Activated CD4-positive, alpha-beta T cell treated with anti-CD3 and anti-CD28 coated beads, Interleukin-10, Interleukin-2, amounts not matched to agents 100 ng/mL and 50 ng/mL, durations not matched to agents 16 hours and 8 hours (primary cell): ENCODE measurements around the gene DGKB.

Experiments
- DNase-seq: peaks from one replicate; pipeline ENCODE4 v3.0.0-alpha.2; 2020

The DGKB gene

GRCh38 chr7:14432924-14433323, 469.6 kb downstream of the DGKB start:
- DNase-seq = no peak

DNA sequence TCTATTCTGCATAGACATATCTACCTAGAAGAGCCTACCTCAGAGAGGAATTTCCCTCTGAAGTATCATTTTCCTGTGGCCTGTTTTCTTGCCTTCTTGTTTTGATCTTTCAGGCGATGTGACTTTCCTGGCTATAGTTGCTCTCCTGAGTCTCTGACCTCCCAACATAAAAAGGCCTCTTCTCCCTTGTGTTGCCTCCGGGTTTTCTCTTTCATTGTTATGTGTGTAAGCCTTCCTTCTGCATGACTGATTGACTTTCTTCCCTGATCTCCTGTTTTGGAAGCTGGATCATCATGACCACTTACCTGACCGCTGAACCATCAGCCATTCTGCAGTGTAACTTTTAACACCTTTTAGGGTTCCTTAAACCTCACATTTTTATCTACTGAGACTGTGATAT, 471.6 kb downstream of the DGKB start:
- no peak for DNase-seq

DNA sequence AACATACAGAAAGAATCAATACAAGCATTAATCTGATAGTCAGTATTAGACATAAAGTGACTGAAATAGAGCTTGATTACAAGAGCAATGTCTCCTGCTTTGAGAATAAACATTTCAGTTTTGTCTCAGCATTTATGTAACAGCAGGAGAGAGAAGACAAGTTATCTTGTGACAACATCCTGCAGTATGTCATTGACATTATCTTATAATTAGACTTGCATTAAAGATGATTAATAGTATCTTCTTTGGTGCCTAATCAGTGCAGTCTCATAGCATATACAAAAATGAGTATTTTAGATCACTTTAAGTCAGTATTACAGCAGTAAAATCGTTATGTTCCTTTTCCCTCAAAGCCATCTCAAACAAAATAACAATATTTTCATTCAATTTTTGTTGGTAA, 477.0 kb downstream of the DGKB start:
- no peak for DNase-seq

- DNase-seq = no peak
Measured at GRCh38 chr7:14424675-14425074, 477.9 kb downstream of the DGKB start.

DNA sequence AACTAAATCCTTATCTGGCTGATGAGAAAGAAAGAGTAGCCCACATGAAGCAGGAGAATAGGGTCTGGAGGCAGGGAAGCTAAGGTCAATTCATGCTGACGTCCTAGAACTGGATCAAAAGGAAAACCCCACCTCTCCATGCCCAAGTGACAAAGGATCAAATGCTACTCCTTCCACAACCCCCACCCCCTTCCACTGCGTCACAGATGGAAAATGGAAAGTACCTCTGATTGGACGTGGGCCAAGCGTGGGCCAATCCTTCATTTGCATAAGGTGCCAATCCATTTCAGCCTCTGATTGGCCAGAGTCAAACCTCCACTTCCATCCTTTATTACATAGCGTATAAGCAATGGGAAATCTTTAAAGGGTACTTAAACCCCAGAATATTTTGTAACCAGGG, 481.8 kb downstream of the DGKB start:
- DNase-seq = no peak

DNA sequence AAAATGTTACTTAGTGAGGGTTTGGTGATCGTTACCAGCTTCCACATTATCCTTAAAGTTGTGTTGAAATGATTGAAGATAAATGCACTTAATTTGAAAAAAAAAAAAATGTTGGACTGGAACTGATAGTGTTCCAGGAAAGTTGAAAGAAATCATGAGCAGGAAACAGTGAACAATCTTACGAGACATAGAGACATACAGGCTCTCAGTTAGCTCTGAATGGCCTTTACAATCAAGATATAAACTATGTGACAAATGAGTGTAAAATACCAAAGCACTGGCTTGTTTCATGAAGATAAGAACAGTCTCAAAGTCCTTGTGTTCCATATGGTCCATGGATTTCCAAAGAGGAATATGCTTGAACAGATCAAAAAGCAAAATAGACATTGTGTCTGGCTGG, 483.0 kb downstream of the DGKB start:
- DNase-seq = no peak

DNA sequence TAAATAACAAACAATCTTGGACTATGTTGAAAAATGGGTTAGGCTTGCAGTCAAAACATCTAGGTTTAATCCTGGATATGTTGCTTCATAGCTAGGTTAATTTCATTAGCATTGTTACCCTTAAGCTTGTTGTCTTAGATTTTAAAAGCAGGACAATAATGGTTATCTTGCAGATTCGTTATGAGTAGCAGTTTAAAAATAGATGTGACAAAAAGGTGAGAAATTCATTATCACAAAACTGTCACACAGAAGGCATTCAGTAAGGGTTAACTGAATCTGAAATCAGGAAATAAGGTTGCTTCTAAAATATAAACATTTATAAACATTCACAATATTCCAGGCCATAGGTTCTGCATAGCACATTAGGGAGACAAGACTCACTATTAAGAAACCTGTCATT, 483.9 kb downstream of the DGKB start:
- no peak for DNase-seq

DNA sequence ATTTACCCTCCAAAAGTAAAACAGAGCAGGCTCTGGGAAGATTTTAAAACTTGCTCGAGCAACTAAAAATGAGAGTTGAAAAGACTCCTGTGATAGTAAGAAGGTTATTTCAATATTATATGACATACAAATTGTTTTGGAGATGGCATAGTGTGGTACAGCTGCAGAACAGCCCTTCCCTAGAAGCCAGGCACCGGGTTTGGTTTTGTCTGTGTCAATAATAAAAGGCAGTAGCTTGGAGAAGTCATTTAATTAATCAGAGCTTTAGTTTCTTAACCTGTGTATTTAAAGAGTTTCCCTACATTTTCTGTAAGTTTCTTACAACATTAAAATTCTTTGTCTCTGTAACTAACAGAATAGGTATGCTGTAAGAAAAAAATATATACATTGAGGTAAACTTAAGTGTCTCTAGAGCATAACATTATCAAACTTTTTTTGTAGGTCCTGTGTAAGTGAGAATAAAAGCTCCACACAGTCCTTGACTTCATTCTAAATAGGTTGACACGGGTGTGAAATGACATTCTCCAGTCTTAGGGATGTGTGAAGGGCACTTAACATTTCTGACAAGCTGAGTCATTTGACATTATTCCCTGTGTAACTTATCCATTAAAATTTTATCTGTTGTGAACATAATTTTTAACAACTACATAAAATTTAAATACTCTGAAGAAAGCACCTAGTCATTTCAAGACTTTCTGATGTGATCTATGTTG, 488.1 kb downstream of the DGKB start:
- DNase-seq = no peak

DNA sequence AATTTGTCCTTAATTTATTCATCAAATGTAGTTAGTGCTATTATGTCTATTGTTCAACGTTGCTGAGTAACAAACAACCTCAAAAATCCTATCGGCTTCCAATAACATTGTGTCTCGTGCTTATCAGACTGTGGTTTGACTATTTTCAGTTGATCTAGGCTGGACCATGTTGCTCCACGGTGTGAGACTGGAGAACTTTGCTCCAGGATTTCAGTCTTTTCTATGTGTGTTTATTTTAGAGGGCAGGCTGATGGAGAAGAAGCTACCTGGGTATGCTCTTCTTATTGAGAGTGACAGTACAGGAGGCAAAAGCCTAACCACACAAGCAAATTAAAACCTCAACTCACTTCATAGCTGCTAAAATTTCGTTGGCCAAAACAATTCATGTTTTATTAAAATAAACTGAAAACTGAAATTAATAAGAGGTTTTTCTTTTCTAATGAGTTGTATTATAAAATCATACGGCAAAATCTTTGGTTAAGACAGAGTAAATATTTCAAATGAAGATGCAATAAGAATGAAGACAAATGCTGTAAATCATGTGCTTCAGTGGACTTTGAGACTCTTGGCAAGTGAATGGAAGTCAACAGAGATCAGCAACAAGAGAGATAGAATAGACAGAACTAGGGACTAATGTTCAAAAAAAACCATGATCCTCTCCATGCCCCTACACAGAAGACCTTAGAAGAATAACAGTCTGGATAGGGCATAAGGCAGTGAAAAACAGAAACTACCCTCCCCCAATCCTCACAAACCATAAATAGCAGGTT, 495.1 kb downstream of the DGKB start:
- no peak for DNase-seq

GRCh38 chr7:14403587-14403986, 499.0 kb downstream of the DGKB start:
- DNase-seq = peak; percentile 3

GRCh38 chr7:14400271-14400670, 502.3 kb downstream of the DGKB start:
- DNase-seq = no peak

DNA sequence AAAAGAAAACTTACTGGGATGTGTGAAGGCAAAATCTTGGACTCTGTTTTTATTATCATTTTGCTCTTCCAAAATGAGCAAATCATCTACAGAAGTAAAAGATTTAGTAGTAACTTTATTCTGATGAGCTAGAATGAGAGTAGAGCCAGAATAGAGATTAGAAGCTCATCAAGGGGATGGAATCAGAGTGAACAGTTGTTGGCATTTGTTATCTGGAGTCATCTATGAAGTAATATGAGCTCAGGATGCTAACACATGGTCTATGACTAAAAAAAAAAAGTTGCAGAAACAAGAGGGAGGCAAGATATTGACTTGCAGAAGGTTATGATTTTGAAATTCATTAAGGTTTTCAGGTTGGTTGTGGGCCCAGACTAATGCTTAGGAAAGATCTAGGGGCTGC, 504.0 kb downstream of the DGKB start:
- no peak for DNase-seq

DNA sequence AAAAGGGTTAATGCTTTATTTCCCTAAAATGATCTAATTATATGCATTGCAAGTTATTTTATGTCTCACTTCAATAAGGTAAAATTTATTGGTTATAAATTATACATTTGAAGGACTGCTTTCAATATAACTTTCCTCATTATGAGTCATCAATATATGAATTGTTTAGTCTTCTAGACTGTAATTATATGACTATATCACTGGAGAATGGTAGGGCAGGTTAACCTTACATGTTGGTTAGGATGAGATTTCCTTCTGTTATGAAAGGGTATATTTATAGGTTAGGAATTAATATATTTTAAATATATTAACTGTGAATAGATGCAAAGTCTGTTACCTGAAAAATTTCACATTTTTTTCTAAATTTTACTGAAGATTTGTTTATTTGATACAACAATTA, 506.7 kb downstream of the DGKB start:
- DNase-seq = no peak

DNA sequence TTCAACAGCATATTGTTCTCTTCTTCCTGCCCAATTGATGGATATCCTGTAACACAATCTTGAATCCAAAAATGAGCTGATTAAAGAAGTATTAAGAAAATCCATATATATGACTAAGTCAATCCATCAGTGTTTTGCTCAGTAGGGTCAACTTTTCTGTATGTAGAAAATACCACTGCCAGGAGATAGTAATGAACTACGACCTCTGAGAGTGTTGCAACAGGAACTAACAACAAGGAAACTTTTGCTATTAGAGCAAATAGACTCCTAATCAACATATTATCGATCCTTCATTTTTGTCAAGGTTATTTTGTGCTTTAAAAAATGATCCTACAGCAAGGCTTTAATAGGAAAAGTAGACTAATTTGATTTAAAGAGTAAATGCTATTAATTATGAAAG, 507.8 kb downstream of the DGKB start:
- no peak for DNase-seq

GRCh38 chr7:14389595-14389994, 513.0 kb downstream of the DGKB start:
- DNase-seq = no peak

- no peak for DNase-seq
Measured at GRCh38 chr7:14389181-14389591, 513.4 kb downstream of the DGKB start.

DNA sequence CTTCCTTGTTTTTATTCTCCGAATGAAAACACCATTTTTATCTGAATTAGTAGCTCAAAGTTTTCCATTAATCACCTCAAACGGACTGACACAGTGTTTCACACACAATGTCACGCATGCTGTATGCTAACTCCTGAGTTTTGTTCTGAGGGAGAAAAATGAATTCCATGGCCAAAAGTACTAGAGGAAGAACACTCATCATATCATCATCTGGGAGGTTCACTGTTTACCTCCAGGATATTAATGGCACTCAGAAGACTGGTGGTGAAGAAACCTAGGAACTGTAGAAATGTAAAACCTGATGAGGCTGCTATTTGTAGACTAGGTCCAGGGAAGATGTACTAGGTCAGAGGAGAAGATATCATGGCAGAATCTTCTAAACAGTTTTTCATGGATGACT, 517.5 kb downstream of the DGKB start:
- DNase-seq = no peak

GRCh38 chr7:14381936-14382335, 520.6 kb downstream of the DGKB start:
- no peak for DNase-seq

DNA sequence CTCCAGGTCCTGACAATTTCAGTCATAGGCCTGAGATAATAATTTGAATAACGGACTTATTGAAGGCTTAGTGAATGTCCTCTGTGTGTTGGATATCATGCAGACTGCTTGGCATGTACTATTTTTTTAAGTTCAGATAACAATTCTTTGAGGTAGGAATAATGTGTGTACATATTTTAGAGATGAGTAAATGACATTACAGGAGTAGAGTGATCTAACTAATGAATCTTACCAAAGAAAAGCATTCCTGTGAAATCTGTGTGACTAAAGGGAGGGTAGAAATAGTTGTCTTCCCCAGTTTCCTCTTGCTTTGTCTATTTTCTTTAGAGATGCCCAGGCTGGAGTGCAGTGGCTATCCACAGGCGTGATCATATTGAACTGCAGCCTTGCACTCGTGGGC, 521.2 kb downstream of the DGKB start:
- DNase-seq = no peak

GRCh38 chr7:14380881-14381280, 521.7 kb downstream of the DGKB start:
- no peak for DNase-seq

DNA sequence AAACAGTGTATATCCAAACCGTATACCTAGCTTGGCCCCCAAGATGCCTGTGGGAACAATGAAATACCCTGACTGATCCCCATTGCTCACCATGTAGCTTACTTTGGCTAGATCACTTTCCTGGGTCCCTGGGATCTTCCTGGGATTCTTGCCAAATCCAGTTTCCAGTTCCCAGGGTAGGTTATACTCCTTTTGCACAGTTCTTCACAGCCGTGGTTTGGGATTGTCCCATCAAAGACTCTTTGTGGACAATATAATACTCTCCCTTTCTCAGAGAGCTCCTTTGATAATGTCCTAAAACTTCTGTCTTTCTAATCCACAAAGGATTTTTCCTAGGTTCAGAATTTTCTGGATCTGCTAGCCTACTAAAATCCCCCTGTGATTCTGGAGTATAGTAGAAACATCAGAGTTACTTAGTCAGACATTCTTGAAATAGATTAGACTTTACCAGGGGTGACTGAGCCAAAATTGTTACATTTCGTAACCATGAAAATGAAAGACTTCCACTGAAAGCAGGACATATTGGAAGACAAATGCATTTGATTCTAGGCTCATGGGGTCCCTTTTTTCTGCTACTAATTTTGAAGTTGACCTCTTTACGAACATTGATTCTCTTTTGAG, 524.8 kb downstream of the DGKB start:
- DNase-seq = no peak

DNA sequence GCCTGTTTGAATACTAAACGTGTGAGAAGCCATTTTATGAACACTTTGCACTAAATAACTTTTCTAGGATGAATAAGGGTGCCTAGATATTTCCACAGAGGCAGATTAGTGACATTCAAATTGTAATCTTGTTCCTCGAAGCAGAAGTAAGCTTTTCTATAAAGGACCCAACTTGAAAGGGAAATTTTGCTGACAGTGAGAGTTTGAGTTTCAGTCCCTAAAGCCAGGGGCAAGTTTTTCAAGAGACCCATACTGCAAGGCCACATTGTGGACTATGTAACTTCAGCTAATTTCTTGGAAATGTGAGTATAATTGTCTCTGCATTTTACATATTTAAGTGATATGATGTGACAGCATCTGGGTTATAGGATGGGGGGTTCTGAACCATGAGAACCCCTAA, 525.8 kb downstream of the DGKB start:
- DNase-seq = no peak

DNA sequence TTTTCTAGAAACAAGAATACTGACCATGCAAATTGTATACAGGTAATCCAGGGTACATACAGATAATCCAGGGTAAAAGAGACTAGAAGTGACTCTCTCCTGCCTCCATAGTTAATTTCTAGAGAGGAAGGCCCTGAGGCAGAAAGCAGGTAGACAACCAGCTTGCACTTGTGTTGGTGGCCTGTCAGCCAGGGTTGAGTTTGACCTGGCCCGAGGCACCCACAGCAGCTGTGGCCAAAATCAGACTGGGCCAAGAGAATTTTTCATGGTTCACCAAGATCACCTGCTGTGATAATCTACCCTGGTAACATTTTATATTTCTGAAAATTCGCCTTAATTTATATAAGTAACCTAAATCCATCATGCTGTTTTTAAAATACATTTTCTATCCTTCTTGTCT, 526.6 kb downstream of the DGKB start:
- DNase-seq = no peak

DNA sequence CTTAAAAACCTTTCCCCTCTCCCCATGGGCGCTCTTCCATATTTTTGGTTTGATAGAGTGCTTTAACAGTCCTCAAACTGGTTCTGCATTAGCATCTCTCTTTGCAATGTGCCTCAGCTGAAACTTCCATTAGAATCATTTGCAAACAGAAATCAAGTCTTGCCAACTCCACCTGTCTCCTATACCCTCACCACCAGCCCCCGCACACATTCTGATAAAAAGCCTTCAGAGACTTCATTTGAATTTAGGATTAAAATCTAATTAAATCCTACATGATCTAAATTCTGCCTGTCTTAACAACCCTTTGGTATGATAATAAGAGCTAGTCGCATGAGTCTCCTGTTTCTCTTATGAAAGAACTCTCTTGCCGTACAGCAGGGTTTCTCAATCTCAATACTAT, 528.2 kb downstream of the DGKB start:
- DNase-seq = no peak
